ENCODE measurements around the gene FAM161A. TPM values are rescaled to one million over a fixed set of nuclear protein-coding genes. Genes with fewer than 3 reads are reported as not detected.
A peak's percentile ranks its signal among the peaks of the same experiment; 100 is the strongest.

FAM161A gene
- total RNA-seq, 1 experiment from 2014 or later, result 12.2 TPM

DNA sequence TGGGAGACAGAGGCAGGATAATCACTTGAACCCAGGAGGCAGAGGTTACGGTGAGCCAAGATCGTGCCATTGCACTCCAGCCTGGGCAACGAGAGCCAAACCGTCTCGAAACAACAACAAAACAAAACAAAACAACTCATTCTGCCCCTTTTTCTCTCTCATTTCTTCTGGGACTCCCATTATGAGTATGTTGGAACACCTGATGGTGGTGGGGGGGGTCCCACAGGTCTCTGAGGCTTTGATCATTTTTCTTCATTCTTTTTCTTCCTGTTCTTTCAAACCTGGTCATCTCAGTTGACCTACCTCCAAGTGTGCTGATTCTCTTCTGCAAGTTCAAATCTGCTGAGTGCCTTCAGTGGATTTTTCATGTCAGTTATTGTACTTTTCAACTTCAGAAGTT, 8.2 kb upstream of the FAM161A start:
- no peak for DNase-seq
- H4K20me1 ChIP-seq (ENCODE audit: insufficient read depth), result no peaks in the 10 kb centered on the region
- H3K27ac ChIP-seq, result no peak overlapping the region
- TF ChIP-seq EZH2 (IDR thresholded peaks at IDR 0.05; ENCODE audit: low read depth), result no peak
- TF ChIP-seq, protein P1, sequence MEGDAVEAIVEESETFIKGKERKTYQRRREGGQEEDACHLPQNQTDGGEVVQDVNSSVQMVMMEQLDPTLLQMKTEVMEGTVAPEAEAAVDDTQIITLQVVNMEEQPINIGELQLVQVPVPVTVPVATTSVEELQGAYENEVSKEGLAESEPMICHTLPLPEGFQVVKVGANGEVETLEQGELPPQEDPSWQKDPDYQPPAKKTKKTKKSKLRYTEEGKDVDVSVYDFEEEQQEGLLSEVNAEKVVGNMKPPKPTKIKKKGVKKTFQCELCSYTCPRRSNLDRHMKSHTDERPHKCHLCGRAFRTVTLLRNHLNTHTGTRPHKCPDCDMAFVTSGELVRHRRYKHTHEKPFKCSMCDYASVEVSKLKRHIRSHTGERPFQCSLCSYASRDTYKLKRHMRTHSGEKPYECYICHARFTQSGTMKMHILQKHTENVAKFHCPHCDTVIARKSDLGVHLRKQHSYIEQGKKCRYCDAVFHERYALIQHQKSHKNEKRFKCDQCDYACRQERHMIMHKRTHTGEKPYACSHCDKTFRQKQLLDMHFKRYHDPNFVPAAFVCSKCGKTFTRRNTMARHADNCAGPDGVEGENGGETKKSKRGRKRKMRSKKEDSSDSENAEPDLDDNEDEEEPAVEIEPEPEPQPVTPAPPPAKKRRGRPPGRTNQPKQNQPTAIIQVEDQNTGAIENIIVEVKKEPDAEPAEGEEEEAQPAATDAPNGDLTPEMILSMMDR (conservative IDR thresholded peaks at IDR 0.05), result no peak
- no peaks in the 10 kb centered on the region for H3K9me2 ChIP-seq (ENCODE audit: insufficient read depth)
- no peaks in the 10 kb centered on the region for H3K79me2 ChIP-seq (ENCODE audit: low read depth)
- no peaks in the 10 kb centered on the region; the same call in 1 of the 2 replicates for H3K9me3 ChIP-seq (ENCODE audit: insufficient read depth, low read depth)
- no peak overlapping the region for H3K4me2 ChIP-seq
- no peaks in the 10 kb centered on the region for H3K27me3 ChIP-seq (ENCODE audit: insufficient read depth, low read depth)
- H3K4me1 ChIP-seq (replicated peaks; ENCODE audit: insufficient read depth), result no peaks in the 10 kb centered on the region
- ChIA-PET POLR2A (ENCODE audit: unreplicated experiment) (no interaction called here), CTCF (no interaction called here)
- H3F3A ChIP-seq (ENCODE audit: insufficient read depth, low read depth), result peaks cover 31% of the 10 kb centered on the region; the same call in 1 of the 2 replicates
- H3K4me3 ChIP-seq, result no peak overlapping the region
- intact Hi-C loops (cut with micrococcal nuclease; ENCODE audit: unreplicated experiment), result no loop called here
- H3K36me3 ChIP-seq (ENCODE audit: low read depth), result 0 out of 2 replicates have a peak, but pooled peaks cover 3% of the 10 kb centered on the region
- BruUV-seq (replicated peaks), result no TSS peak
- no peak overlapping the region for H2AFZ ChIP-seq

DNA sequence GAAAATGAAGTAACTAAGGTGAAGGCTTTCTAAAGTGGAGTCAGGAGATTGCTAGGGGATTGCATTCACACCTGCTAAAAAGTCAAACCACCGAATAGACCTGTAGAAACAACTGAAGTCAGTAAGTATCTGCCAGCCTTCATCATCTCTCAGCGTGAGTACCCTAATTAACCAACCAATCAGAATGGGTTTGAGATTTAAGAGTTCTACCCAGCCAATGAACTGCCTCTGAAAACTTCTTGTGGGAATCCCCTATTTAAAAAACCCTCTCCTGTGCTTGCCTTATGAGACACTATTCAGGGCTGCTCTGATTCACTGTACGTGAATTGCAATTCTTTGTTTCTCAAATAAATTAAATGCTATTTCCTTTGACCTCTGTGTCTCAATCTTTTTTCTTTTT, 3.4 kb upstream of the FAM161A start:
- Histone ChIP-seq H3K9me3 (ENCODE audit: insufficient read depth, low read depth) (no peaks in the 10 kb centered on the region; the same call in 1 of the 2 replicates), H3K79me2 (ENCODE audit: low read depth) (no peaks in the 10 kb centered on the region), H3K27me3 (ENCODE audit: insufficient read depth, low read depth) (no peaks in the 10 kb centered on the region), H3F3A (ENCODE audit: insufficient read depth, low read depth) (peaks cover 32% of the 10 kb centered on the region; the same call in 1 of the 2 replicates), H3K4me2 (no peak overlapping the region), H3K9me2 (ENCODE audit: insufficient read depth) (no peaks in the 10 kb centered on the region), H2AFZ (no peak overlapping the region), H3K4me3 (no peak overlapping the region), H3K36me3 (ENCODE audit: low read depth) (no peaks in the 10 kb centered on the region), H3K27ac (no peak overlapping the region), H3K4me1 (replicated peaks; ENCODE audit: insufficient read depth) (peaks cover 13% of the 10 kb centered on the region), H4K20me1 (ENCODE audit: insufficient read depth) (no peaks in the 10 kb centered on the region)
- no TSS peak for BruUV-seq (replicated peaks)
- ChIA-PET POLR2A (ENCODE audit: unreplicated experiment) (no interaction called here), CTCF (interaction anchor here (1.1 kb wide), 1 partner anchor 30 kb away, joined by 3 read pairs; no protein-coding TSS in a partner anchor)
- intact Hi-C loops (cut with micrococcal nuclease; ENCODE audit: unreplicated experiment), result no loop called here
- TF ChIP-seq EZH2 (IDR thresholded peaks at IDR 0.05; ENCODE audit: low read depth), result no peak
- TF ChIP-seq, protein P1 (conservative IDR thresholded peaks at IDR 0.05), result no peak
- DNase-seq, result no peak

DNA sequence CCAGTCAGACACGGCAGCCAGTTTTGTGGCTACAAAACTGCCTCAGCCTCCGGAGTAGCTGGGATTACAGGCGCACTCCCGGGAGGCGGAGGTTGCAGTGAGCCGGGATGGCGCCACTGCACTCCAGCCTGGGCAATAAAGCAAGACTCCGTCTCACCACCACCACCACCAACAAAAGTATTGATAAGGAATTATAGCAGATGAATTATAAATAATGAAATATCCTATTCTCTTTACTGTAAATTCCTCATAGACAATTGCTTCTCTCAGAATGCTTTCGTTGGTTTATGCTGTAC, 1.4 kb upstream of the FAM161A start:
- Histone ChIP-seq H3K79me2 (ENCODE audit: low read depth) (no peaks in the 10 kb centered on the region), H3K9me2 (ENCODE audit: insufficient read depth) (no peaks in the 10 kb centered on the region), H3F3A (ENCODE audit: insufficient read depth, low read depth) (peaks cover 34% of the 10 kb centered on the region; the same call in 1 of the 2 replicates), H3K4me1 (replicated peaks; ENCODE audit: insufficient read depth) (peaks cover 14% of the 10 kb centered on the region), H2AFZ (peak overlapping the region; percentile 99), H3K4me3 (peak overlapping the region; percentile 86), H3K9me3 (ENCODE audit: insufficient read depth, low read depth) (no peaks in the 10 kb centered on the region; the same call in 1 of the 2 replicates), H3K36me3 (ENCODE audit: low read depth) (no peaks in the 10 kb centered on the region), H3K27me3 (ENCODE audit: insufficient read depth, low read depth) (no peaks in the 10 kb centered on the region), H3K4me2 (peak overlapping the region; percentile 92), H4K20me1 (ENCODE audit: insufficient read depth) (no peaks in the 10 kb centered on the region), H3K27ac (peak overlapping the region; percentile 49)
- BruUV-seq (replicated peaks), result no TSS peak
- ChIA-PET POLR2A (ENCODE audit: unreplicated experiment) (interaction anchor here (0.6 kb wide), 1 partner anchor 36 kb away, joined by 3 read pairs; no protein-coding TSS in a partner anchor), CTCF (interaction anchor here (0.6 kb wide), 1 partner anchor 34 kb away, joined by 8 read pairs; no protein-coding TSS in a partner anchor)
- TF ChIP-seq, protein P1 (conservative IDR thresholded peaks at IDR 0.05), result no peak
- TF ChIP-seq EZH2 (IDR thresholded peaks at IDR 0.05; ENCODE audit: low read depth), result no peak
- intact Hi-C loops (cut with micrococcal nuclease; ENCODE audit: unreplicated experiment), result no loop called here
- DNase-seq, result peak in 1 of 2 experiments; percentile 44

Data from PC-9 (cell line).